Stimulated activated CD4-positive, alpha-beta T cell treated with anti-CD3 and anti-CD28 coated beads, Interleukin-4, amount 100 ng/mL, for 24 hours (primary cell): ENCODE data around the gene FBXL7.

Experiments
- DNase-seq: peaks from one replicate; pipeline ENCODE4 v3.0.0-alpha.2; 2020

The FBXL7 gene

GRCh38 chr5:15502208-15502607, 2.2 kb downstream of the FBXL7 start:
- no peak for DNase-seq

- no peak for DNase-seq
Measured at GRCh38 chr5:15506146-15506545, 6.2 kb downstream of the FBXL7 start.

GRCh38 chr5:15506897-15507296, 6.9 kb downstream of the FBXL7 start:
- DNase-seq = no peak

GRCh38 chr5:15510092-15510491, 10.1 kb downstream of the FBXL7 start:
- DNase-seq = no peak

- DNase-seq = no peak
Measured at GRCh38 chr5:15510831-15511230, 10.9 kb downstream of the FBXL7 start.

- no peak for DNase-seq
Measured at GRCh38 chr5:15513431-15513830, 13.5 kb downstream of the FBXL7 start.

GRCh38 chr5:15513911-15514310, 13.9 kb downstream of the FBXL7 start:
- DNase-seq = no peak

- DNase-seq = no peak
Measured at GRCh38 chr5:15515229-15515628, 15.2 kb downstream of the FBXL7 start.

- no peak for DNase-seq
Measured at GRCh38 chr5:15516486-15516885, 16.5 kb downstream of the FBXL7 start.

- DNase-seq = no peak
Measured at GRCh38 chr5:15518786-15519185, 18.8 kb downstream of the FBXL7 start.

GRCh38 chr5:15520856-15521255, 20.9 kb downstream of the FBXL7 start:
- no peak for DNase-seq

GRCh38 chr5:15521381-15522186, 21.6 kb downstream of the FBXL7 start:
- DNase-seq = no peak

- DNase-seq = no peak
Measured at GRCh38 chr5:15522187-15522520, 22.2 kb downstream of the FBXL7 start.

GRCh38 chr5:15524712-15525111, 24.7 kb downstream of the FBXL7 start:
- no peak for DNase-seq

GRCh38 chr5:15525703-15526275, 25.8 kb downstream of the FBXL7 start:
- DNase-seq = no peak

GRCh38 chr5:15526413-15526812, 26.4 kb downstream of the FBXL7 start:
- no peak for DNase-seq

- DNase-seq = no peak
Measured at GRCh38 chr5:15528476-15528875, 28.5 kb downstream of the FBXL7 start.

- no peak for DNase-seq
Measured at GRCh38 chr5:15529013-15529412, 29.0 kb downstream of the FBXL7 start.

- DNase-seq = no peak
Measured at GRCh38 chr5:15529821-15530220, 29.8 kb downstream of the FBXL7 start.

- no peak for DNase-seq
Measured at GRCh38 chr5:15533129-15533893, 33.3 kb downstream of the FBXL7 start.

GRCh38 chr5:15535938-15536337, 36.0 kb downstream of the FBXL7 start:
- no peak for DNase-seq

GRCh38 chr5:15538516-15538915, 38.5 kb downstream of the FBXL7 start:
- DNase-seq = no peak

GRCh38 chr5:15539951-15540350, 40.0 kb downstream of the FBXL7 start:
- DNase-seq = no peak

- no peak for DNase-seq
Measured at GRCh38 chr5:15544039-15544438, 44.1 kb downstream of the FBXL7 start.
